Common myeloid progenitor, CD34-positive (primary cell): ENCODE results near the gene SECISBP2.
A peak's percentile ranks its signal among the peaks of the same experiment; 100 is the strongest.

Experiments
- CTCF ChIA-PET: fragments of 350-600 bp; sonication (Branson Sonifier 250); formaldehyde crosslinking; loops from one replicate; lab custom pipeline; 2021; ENCODE audit warnings: antibody characterized with exemption; lab: Charles Lee
- POLR2A ChIA-PET: fragments of 350-600 bp; sonication (Branson Sonifier 250); formaldehyde crosslinking; loops from one replicate; lab custom pipeline; 2021; ENCODE audit warnings: antibody characterized with exemption; lab: Charles Lee
- DNase-seq, 3 donors: peaks; one replicate each; pipeline versions ENCODE4 v3.0.0 to v3.0.0-alpha.2; 2013
- H3K27ac ChIP-seq, 2 experiments: 1 replicate in 1 of 2; 2 replicates in 1 of 2; pipeline ENCODE4 v1.7.0; 2013; ENCODE audit warnings: inconsistent platforms in 2 of 2, low read length in 2 of 2, mild to moderate bottlenecking in 2 of 2, low read depth in 1 of 2, moderate library complexity in 1 of 2; ENCODE audit not compliant: severe bottlenecking in 2 of 2, insufficient read depth in 1 of 2, poor library complexity in 1 of 2
- H3K27me3 ChIP-seq, 5 experiments: replicated peaks in 2 of 5; 1 replicate in 3 of 5; 2 replicates in 2 of 5; pipeline versions ENCODE4 v1.6.1 to v1.7.0; 2013; ENCODE audit warnings: low read length in 4 of 5, mild to moderate bottlenecking in 2 of 5, moderate library complexity in 2 of 5, inconsistent platforms in 1 of 5; ENCODE audit not compliant: insufficient read depth in 5 of 5, control insufficient read depth in 4 of 5
- H3K36me3 ChIP-seq, 4 experiments: 1 replicate in 2 of 4; 2 replicates in 2 of 4; pipeline versions ENCODE4 v1.6.1 to v1.7.0; 2013; ENCODE audit warnings: low read length in 3 of 4, control low read depth in 1 of 4, mild to moderate bottlenecking in 1 of 4; ENCODE audit not compliant: control insufficient read depth in 4 of 4, insufficient read depth in 4 of 4
- H3K4me1 ChIP-seq, 4 experiments: 1 replicate in 3 of 4; 2 replicates in 1 of 4; pipeline versions ENCODE4 v1.6.1 to v1.7.1; 2013; ENCODE audit warnings: low read length in 3 of 4, mild to moderate bottlenecking in 3 of 4, control low read depth in 1 of 4, inconsistent platforms in 1 of 4, moderate library complexity in 1 of 4; ENCODE audit not compliant: control insufficient read depth in 4 of 4, insufficient read depth in 4 of 4; ENCODE audit errors: control extremely low read depth in 1 of 4
- H3K4me3 ChIP-seq, 7 experiments: 1 replicate in 4 of 7; 2 replicates in 3 of 7; pipeline versions ENCODE4 v1.5.1 to v1.7.0; 2013; ENCODE audit warnings: mild to moderate bottlenecking in 7 of 7, low read length in 6 of 7, moderate library complexity in 6 of 7, inconsistent platforms in 2 of 7, low read depth in 2 of 7, control low read depth in 1 of 7; ENCODE audit not compliant: insufficient read depth in 4 of 7, control insufficient read depth in 1 of 7; ENCODE audit errors: extremely low read depth in 1 of 7
- H3K9me3 ChIP-seq, 5 experiments: 1 replicate in 4 of 5; 2 replicates in 1 of 5; pipeline versions ENCODE4 v1.6.1 to v1.7.1; 2013; ENCODE audit warnings: low read length in 4 of 5, mild to moderate bottlenecking in 2 of 5, inconsistent platforms in 1 of 5, low read depth in 1 of 5, moderate library complexity in 1 of 5; ENCODE audit not compliant: control insufficient read depth in 4 of 5, insufficient read depth in 2 of 5; ENCODE audit errors: control extremely low read depth in 1 of 5
- WGBS: methylation state at CpG from one replicate; pipeline ENCODE4 v1.1.5; 2013; ENCODE audit not compliant: insufficient coverage; 5-methylcytosine and 5-hydroxymethylcytosine counted together

SECISBP2 gene

GRCh38 chr9:89357331-89358197 lies 39.3 kb downstream of the SECISBP2 start:
- DNase-seq: no peak
- no peak overlapping the region for H3K4me3 ChIP-seq
- no peaks in the 10 kb centered on the region for H3K27me3 ChIP-seq
- no peaks in the 10 kb centered on the region for H3K9me3 ChIP-seq
- CTCF ChIA-PET: interaction anchor here (0.9 to 2.1 kb wide), 8 partner anchors 8 to 191 kb away, joined by 3 to 22 read pairs (median 4); no protein-coding TSS in a partner anchor
- peak overlapping the region in 1 of 2 experiments; percentile 50 for H3K27ac ChIP-seq
- peaks cover 30 to 94% (median 62%) of the 10 kb centered on the region in 4 experiments for H3K36me3 ChIP-seq
- POLR2A ChIA-PET: no interaction called here
- WGBS: 98% methylated on average over 7 of the region's 8 CpGs
- H3K4me1 ChIP-seq: peaks cover 3 to 31% (median 17%) of the 10 kb centered on the region in 4 experiments

DNA sequence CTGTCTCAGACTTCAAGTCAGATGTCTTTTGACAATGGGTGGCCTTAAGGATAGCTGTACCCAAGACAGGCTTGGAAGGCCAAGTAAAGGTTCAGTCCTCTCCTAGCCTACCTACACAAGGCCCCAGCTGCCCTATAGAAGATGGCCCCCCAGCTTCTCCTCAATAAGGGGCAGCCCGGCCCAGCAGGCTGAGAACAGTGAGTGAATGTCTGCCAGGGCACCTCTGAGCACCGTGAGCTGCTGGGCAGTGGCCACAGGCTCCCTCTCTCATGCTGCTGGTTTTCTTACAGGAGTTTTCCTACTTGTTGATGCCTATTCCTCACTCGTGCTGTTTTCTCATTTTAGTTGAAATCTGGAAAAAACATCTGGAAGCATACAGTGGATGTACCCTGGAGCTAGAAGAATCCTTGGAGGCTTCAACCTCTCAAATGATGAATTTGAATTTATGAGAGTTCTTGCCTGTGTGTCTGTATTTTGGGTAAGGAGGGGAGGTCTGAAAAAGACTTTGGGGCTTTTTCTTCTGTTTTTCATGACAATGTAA lies 40.1 kb downstream of the SECISBP2 start:
- 100% methylated on average over 2 of the region's 3 CpGs for WGBS
- POLR2A ChIA-PET: interaction anchor here (1.3 kb wide), 1 partner anchor 9 kb away, joined by 3 read pairs; no protein-coding TSS in a partner anchor
- peaks cover 25 to 89% (median 60%) of the 10 kb centered on the region in 4 experiments for H3K36me3 ChIP-seq
- H3K4me1 ChIP-seq: peaks cover 3 to 31% (median 17%) of the 10 kb centered on the region in 4 experiments
- H3K27me3 ChIP-seq: no peaks in the 10 kb centered on the region
- CTCF ChIA-PET: interaction anchor here (1.0 to 2.1 kb wide), 6 partner anchors 8 to 65 kb away, joined by 3 to 22 read pairs (median 4); no protein-coding TSS in a partner anchor
- no peak overlapping the region for H3K4me3 ChIP-seq
- no peak for DNase-seq
- H3K27ac ChIP-seq: peak overlapping the region; percentile 40 to 50
- H3K9me3 ChIP-seq: no peaks in the 10 kb centered on the region

DNA sequence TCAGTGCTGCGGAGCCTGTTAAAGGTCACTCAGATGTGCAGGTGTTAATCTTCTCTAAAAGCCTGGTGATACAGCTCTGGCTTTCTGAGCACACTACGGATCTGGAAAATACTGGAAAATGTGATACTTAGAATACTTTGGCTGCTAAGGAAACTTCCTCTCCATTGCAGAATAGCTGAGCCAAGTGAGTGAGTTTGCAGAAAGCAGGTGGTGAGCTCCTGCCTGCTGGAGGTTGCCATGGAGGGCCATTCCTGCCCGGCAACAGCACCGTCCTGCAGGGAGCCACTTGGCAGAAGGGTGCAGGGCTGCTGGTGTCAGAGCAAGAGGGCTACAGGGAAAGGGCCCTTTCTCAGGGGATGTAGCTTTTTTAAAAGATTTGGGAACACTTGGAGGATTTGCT lies 40.7 kb downstream of the SECISBP2 start:
- DNase-seq: peak; percentile 57 to 89 (median 84)
- peak overlapping the region; percentile 40 to 50 for H3K27ac ChIP-seq
- POLR2A ChIA-PET: interaction anchor here (1.3 kb wide), 1 partner anchor 10 kb away, joined by 3 read pairs; no protein-coding TSS in a partner anchor
- CTCF ChIA-PET: interaction anchor here (2.1 kb wide), 1 partner anchor 15 kb away, joined by 22 read pairs; no protein-coding TSS in a partner anchor
- WGBS: 32% methylated on average over 4 of the region's 4 CpGs
- no peaks in the 10 kb centered on the region for H3K9me3 ChIP-seq
- peaks cover 25 to 84% (median 58%) of the 10 kb centered on the region in 4 experiments for H3K36me3 ChIP-seq
- no peaks in the 10 kb centered on the region for H3K27me3 ChIP-seq
- H3K4me1 ChIP-seq: peaks cover 3 to 31% (median 17%) of the 10 kb centered on the region in 4 experiments
- no peak overlapping the region for H3K4me3 ChIP-seq

- Histone ChIP-seq H3K4me1 (peaks cover 3 to 31% (median 17%) of the 10 kb centered on the region in 4 experiments), H3K4me3 (peak overlapping the region in 1 of 7 experiments; percentile 10), H3K27ac (peak overlapping the region; percentile 9 to 27), H3K36me3 (peaks cover 23 to 76% (median 51%) of the 10 kb centered on the region in 4 experiments), H3K27me3 (no peaks in the 10 kb centered on the region), H3K9me3 (no peaks in the 10 kb centered on the region)
- 85% methylated on average over 6 of the region's 8 CpGs for WGBS
- ChIA-PET POLR2A (interaction anchor here (1.1 kb wide), 1 partner anchor 16 kb away, joined by 4 read pairs; no protein-coding TSS in a partner anchor), CTCF (interaction anchor here (0.7 to 1.6 kb wide), 4 partner anchors 16 to 130 kb away, joined by 3 to 5 read pairs (median 4); no protein-coding TSS in a partner anchor)
- no peak for DNase-seq
Observed at GRCh38 chr9:89359751-89360261, 41.5 kb downstream of the SECISBP2 start.

DNA sequence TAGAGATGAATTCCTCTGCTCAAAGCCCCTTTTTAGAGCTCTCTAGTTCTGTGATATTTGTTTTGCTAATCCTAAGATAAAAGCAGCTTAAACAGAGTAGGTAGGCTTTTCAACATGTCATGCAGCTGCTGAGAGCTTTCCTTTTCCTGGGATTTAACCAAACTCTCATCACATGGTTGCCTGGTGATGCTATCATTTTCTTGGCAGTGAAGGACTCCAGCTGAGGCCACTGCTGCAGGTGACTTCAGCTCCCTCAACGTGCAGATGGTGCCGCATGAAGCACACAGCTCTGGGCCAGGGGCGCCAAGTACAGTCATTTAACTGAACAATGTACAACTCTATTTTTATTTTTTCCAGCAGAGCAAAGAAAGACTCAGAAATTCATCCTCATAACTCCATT lies 42.2 kb downstream of the SECISBP2 start:
- H3K9me3 ChIP-seq: no peaks in the 10 kb centered on the region
- ChIA-PET CTCF (interaction anchor here (0.7 to 1.6 kb wide), 5 partner anchors 15 to 129 kb away, joined by 3 to 5 read pairs (median 3); no protein-coding TSS in a partner anchor), POLR2A (interaction anchor here (1.1 kb wide), 1 partner anchor 15 kb away, joined by 4 read pairs; no protein-coding TSS in a partner anchor)
- WGBS: 73% methylated on average over 2 of the region's 3 CpGs
- no peaks in the 10 kb centered on the region for H3K27me3 ChIP-seq
- no peak overlapping the region for H3K27ac ChIP-seq
- no peak for DNase-seq
- peaks cover 20 to 69% (median 48%) of the 10 kb centered on the region in 4 experiments for H3K36me3 ChIP-seq
- no peak overlapping the region for H3K4me3 ChIP-seq
- H3K4me1 ChIP-seq: peaks cover 3 to 31% (median 17%) of the 10 kb centered on the region in 4 experiments

GRCh38 chr9:89361031-89361430 lies 42.7 kb downstream of the SECISBP2 start:
- Histone ChIP-seq H3K27me3 (no peaks in the 10 kb centered on the region), H3K9me3 (no peaks in the 10 kb centered on the region), H3K36me3 (peaks cover 20 to 64% (median 45%) of the 10 kb centered on the region in 4 experiments), H3K27ac (no peak overlapping the region), H3K4me1 (peaks cover 3 to 31% (median 17%) of the 10 kb centered on the region in 4 experiments), H3K4me3 (no peak overlapping the region)
- ChIA-PET CTCF (interaction anchor here (0.8 to 1.6 kb wide), 4 partner anchors 16 to 128 kb away, joined by 3 to 5 read pairs (median 4); no protein-coding TSS in a partner anchor), POLR2A (no interaction called here)
- WGBS: 96% methylated on average over 6 of the region's 6 CpGs
- no peak for DNase-seq
